Neutrophil (primary cell): ENCODE data around the gene C1orf141.

Source experiments
- H3K27ac ChIP-seq: fragments of 200-600 bp; sonication (generic); 2 replicates; pipeline ENCODE4 v1.5.1; 2016; ENCODE audit warnings: mild to moderate bottlenecking, moderate library complexity
- H3K27me3 ChIP-seq: fragments of 200-600 bp; sonication (generic); 2 replicates; pipeline ENCODE4 v1.6.0; 2016; ENCODE audit warnings: mild to moderate bottlenecking
- H3K36me3 ChIP-seq: fragments of 200-600 bp; sonication (generic); 2 replicates; pipeline ENCODE4 v1.5.1; 2017
- H3K4me1 ChIP-seq, 2 experiments: fragments of 200-600 bp in 1 of 2; sonication (generic) in 1 of 2; 1 replicate in 1 of 2; 2 replicates in 1 of 2; pipeline versions ENCODE4 v1.5.1 to v1.6.1; 2013 to 2016; ENCODE audit warnings: low read depth in 1 of 2, low read length in 1 of 2, mild to moderate bottlenecking in 1 of 2, moderate library complexity in 1 of 2; ENCODE audit not compliant: control insufficient read depth in 1 of 2, insufficient read depth in 1 of 2
- H3K4me3 ChIP-seq, 2 experiments: fragments of 200-600 bp in 1 of 2; sonication (generic) in 1 of 2; 1 replicate in 1 of 2; 2 replicates in 1 of 2; pipeline ENCODE4 v1.5.1; 2013 to 2016; ENCODE audit warnings: low read depth in 1 of 2, low read length in 1 of 2, mild to moderate bottlenecking in 1 of 2, moderate library complexity in 1 of 2
- H3K9me3 ChIP-seq: fragments of 200-600 bp; sonication (generic); 2 replicates; pipeline ENCODE4 v1.5.1; 2016
- CTCF ChIP-seq: fragments of 200-600 bp; sonication (generic); IDR thresholded peaks from 2 replicates; pipeline ENCODE4 v1.5.1; 2016; ENCODE audit warnings: antibody characterized with exemption

Gene C1orf141

GRCh38 chr1:67051196-67051595 is 83.6 kb downstream of the C1orf141 start:
- peaks cover 14 to 24% of the 10 kb centered on the region in 2 experiments for H3K4me1 ChIP-seq
- no peak overlapping the region for H3K27ac ChIP-seq
- H3K27me3 ChIP-seq, result no peaks in the 10 kb centered on the region
- H3K4me3 ChIP-seq, result no peak overlapping the region
- H3K36me3 ChIP-seq, result peaks cover 25% of the 10 kb centered on the region
- no peak for TF ChIP-seq CTCF
- H3K9me3 ChIP-seq, result no peaks in the 10 kb centered on the region

GRCh38 chr1:67044631-67045270 is 90.0 kb downstream of the C1orf141 start:
- Histone ChIP-seq H3K4me1 (no peaks in the 10 kb centered on the region), H3K9me3 (no peaks in the 10 kb centered on the region), H3K36me3 (peaks cover 58% of the 10 kb centered on the region), H3K27ac (no peak overlapping the region), H3K4me3 (no peak overlapping the region), H3K27me3 (no peaks in the 10 kb centered on the region)
- no peak for TF ChIP-seq CTCF

- Histone ChIP-seq H3K4me1 (no peaks in the 10 kb centered on the region), H3K4me3 (no peak overlapping the region), H3K36me3 (peaks cover 63% of the 10 kb centered on the region), H3K27ac (no peak overlapping the region), H3K27me3 (no peaks in the 10 kb centered on the region), H3K9me3 (no peaks in the 10 kb centered on the region)
- TF ChIP-seq CTCF, result no peak
Observed at GRCh38 chr1:67043366-67043765, 91.4 kb downstream of the C1orf141 start.
